Inferior parietal cortex (tissue), 1 donor: ENCODE data around the gene DMXL1.

Experiments used
- DNase-seq: peaks from one replicate; pipeline ENCODE4 v3.0.0-alpha.2; 2016; ENCODE audit errors: extremely low spot score

The DMXL1 gene

DNA sequence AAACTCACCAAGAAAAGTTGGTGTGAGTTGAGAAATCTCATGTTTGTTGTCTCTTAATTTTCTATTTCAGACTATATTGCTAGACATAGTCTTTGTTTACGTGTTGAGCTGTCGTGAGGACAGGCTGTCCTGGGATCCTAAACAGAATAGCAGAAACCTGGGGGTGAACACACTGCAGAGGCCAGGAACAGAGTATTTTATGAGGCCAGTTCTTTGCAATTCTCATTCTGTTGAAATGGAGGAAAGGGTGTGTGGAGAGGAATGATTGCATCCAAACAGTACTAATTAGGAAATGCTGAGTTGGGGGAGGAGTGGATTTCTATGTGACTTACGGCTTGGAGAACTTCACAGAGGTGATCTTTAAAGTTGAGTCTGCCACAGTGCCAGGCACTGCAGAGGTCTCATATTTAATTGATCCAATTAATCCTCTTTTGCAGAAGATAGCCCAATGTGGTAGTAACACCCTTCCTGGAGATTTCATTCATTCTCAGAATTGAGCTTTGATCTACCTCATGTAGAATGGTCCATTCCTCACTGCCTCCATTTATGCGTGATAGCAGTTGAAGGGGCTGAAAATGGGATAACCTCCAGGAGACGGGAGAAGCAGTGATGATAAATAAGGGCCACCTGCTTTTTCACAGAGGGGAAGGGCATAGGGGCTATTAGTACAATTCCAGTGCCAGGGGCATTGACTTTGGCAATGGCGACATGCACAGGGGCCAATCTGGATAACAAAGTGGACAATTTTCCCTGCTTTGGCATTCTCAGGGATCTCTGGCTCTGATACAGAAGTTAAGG is 200.3 kb downstream of the DMXL1 start:
- DNase-seq = no peak

- no peak for DNase-seq
Observed at GRCh38 chr5:119271758-119272730, 201.2 kb downstream of the DMXL1 start.

- DNase-seq = no peak
Observed at GRCh38 chr5:119273391-119273839, 202.5 kb downstream of the DMXL1 start.

DNA sequence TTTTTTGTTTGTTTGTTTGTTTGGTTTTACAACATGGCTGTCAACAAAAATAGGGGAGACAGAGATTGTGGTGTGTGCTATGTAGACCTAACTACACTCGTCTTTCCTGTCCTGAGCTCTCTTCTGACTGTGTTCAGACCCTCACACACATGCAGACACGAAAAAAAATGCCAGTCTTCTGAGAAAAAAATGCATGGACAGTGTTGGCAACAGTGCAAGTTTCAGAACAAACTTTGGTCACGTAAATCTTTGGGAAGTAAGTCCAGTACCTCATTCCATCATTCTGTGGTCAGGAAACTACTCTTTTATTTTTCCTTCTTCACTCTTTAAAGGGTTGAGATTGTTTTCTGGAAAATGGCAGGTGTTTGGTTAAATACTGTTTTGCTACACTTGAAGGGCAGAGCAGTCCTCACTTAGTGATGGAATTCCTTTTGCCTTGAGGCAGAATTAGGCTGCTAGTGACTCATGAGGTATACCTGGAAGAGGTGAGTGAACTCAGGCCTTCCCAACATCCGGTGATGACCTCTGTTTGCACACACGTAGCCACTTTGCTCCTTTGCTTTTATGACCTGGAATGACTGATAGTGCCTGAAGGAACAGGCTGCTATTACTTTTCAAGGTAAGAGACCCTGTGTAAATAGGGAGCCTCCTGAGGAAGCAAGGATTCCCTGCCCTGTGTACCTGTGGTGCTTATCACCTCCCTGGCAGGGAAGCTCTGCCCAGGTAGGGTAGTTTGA is 203.3 kb downstream of the DMXL1 start:
- no peak for DNase-seq

GRCh38 chr5:119274767-119275130 is 203.9 kb downstream of the DMXL1 start:
- DNase-seq = no peak

DNA sequence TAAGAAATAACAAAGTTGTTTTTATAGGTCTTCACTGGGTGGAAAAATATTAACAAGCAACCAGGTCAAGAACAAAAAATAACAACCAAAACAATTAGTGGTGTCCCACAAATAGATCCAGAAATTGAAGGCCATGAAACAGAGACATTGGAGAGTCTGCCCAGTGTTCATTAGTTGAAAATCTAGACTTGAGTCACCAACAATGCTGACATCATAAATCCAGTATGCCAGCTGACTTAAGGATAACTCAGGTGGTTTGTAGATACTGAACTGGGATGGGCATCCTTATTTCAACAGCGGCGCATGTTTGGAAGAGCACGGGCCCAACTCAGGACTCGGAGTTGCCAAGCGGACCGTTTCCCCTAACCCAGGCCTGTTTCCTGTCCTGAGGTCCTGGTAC is 204.3 kb downstream of the DMXL1 start:
- no peak for DNase-seq

GRCh38 chr5:119275601-119276173 is 204.8 kb downstream of the DMXL1 start:
- DNase-seq = no peak

DNA sequence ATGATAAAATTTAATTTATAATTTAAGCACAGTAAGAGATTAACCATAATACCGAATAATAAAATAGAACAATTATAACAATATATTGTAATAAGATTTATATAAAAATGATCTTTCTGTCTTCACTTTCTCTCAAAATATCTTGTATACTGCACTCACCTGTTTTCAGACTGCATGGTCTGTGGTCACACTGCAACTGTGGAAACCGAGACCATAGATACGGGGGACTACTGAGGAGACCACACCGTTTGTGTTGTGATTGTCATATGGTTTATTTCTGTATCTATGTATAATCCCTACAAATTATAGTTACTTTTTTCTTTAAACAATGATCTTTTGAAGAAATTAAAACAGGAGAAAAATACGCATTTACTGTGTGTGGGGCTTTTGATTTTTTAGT is 206.1 kb downstream of the DMXL1 start:
- DNase-seq = no peak

GRCh38 chr5:119279093-119279492 is 208.2 kb downstream of the DMXL1 start:
- DNase-seq = no peak

DNA sequence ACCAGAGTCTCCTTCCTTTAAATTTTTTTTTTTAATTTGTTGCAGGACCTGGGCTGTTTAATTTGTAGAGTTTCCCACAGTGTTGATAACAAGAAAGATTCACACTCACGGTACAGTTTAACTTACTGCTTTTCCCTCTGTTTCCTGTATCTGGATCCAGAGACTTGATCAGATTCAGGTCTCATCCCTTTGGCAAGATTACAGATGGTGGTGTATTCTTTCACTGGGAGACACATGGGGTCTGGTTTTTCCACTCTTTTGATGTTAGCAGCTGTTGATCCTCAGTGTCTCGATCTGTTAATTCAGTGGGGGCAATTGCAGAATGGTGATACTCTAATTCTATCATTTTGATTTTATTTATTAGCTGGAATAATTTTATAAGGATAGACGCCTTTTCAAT is 209.5 kb downstream of the DMXL1 start:
- DNase-seq = no peak

GRCh38 chr5:119282628-119283027 is 211.7 kb downstream of the DMXL1 start:
- no peak for DNase-seq

- no peak for DNase-seq
Observed at GRCh38 chr5:119284031-119284430, 213.1 kb downstream of the DMXL1 start.

DNA sequence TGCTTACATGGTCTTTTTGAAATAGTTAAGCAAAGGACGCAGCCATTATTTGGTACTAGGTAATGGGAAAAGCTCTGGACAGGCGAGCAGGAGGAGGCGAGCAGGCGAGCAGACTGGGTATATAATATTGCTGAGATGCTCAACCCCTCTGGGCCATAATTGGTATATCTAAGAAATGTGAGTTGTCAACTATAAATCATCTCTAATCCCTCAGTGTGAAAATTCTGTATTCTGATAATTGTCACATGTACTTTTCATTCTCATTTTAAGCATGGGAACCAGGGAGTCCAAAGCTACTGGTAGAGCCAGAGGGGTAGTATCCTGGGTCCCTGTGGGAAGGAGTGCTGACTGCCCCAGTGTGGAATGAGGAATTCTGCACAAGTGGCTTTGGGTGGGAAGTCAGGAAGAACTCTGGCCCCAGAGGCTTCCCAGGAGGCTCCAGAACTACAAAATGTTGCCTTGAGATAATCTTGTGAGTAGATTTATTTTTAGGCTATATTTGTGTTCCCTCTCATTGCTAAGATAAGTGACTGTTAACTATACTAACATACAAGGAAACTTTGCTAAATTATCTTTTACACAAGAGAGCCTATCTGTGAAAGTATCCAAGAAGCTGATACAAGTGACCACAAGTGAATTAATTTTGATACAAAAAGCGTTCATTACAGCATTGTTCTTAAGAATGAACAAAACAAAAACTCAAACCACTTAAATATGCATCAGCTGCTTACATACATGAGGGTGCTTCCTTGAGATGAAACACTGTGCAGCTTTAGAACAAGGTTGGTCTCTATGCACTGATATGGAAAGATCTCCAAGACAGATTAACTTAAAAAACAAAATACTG is 214.4 kb downstream of the DMXL1 start:
- no peak for DNase-seq

DNA sequence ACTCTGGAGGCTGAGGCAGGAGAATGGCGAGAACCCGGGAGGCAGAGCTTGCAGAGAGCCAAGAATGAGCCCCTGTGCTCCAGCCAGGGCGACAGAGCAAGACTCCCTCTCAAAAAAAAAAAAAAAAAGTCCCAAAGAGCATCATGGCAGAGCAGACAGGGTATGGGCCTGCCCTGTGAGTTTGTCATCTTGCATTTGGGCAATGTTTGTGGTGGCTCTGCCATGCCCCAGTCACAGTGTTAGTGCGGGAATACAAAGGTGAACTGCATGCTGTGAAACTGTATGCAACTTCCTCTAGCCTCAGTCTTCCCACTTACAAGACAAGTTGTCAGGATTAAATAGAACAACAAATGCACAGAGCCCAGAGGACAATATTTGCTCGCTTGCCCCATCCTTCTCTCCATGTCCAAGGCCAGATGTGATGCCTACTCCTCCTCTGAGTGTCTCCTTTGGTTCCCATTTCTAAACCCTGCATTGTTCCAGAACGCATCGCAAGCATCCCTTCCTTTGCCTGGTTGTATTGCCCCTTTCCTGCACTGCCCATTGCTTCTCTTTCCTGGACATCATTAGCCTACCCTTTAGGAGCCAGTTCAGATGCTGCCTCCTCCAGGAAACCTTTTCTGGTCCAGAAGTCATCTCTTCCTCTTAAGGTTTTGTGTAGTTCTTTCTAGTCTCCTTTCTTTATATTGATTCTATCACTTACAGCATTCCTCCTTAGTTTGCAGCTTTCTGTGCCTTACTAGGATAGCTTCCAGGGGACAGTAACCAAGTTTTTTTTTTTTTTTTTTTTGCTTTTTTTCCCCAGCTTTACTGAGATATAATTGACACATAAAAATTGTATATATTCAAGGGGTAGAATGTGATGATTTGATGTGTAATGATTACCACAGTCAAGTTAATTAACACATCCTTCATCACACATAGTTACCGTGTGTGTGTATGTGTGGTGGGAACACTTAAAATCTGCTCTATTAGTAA is 215.9 kb downstream of the DMXL1 start:
- no peak for DNase-seq

GRCh38 chr5:119287547-119288111 is 216.7 kb downstream of the DMXL1 start:
- DNase-seq = no peak

DNA sequence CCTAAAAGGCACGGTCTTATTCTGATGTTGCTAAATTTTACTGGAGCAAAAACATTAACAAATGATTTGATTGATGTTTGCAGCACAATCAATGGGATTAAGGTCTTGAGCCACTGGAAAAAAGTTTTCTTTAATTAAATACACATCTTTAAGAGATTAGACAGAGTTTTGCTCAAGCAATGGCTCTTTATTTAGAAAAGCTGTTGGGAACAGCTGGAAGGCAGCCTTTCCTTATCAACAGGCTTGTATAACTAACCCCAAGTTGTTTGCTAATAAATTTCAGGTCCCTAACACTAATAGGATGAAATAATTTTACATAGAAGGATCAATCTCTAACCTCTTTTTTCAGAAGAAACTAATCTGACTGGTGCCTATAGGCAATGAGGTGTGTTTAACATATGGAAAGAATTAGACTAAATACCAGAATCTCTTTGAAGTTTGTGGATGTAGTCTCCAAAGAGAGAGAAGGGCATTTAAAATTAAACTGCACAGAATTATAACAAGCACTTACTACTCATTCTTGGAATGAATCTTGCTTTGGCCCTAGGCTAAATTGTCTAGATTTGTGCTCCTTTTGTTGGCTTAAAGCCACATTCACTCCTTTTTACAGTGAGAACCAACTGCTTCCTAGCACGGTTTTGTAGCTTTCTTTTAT is 217.6 kb downstream of the DMXL1 start:
- no peak for DNase-seq

GRCh38 chr5:119289438-119290044 is 218.7 kb downstream of the DMXL1 start:
- DNase-seq = no peak

GRCh38 chr5:119290161-119290569 is 219.3 kb downstream of the DMXL1 start:
- no peak for DNase-seq
